GM19193 (cell line): ENCODE results near the gene CDK8.
A peak's percentile ranks its signal among the peaks of the same experiment; 100 is the strongest.

ENCODE experiments used
- POLR2A ChIP-seq: IDR thresholded peaks from 4 replicates; pipeline ENCODE4 v1.6.1; 2011; ENCODE audit not compliant: insufficient read depth, insufficient read length; ENCODE audit errors: extremely low read depth

The CDK8 gene

DNA sequence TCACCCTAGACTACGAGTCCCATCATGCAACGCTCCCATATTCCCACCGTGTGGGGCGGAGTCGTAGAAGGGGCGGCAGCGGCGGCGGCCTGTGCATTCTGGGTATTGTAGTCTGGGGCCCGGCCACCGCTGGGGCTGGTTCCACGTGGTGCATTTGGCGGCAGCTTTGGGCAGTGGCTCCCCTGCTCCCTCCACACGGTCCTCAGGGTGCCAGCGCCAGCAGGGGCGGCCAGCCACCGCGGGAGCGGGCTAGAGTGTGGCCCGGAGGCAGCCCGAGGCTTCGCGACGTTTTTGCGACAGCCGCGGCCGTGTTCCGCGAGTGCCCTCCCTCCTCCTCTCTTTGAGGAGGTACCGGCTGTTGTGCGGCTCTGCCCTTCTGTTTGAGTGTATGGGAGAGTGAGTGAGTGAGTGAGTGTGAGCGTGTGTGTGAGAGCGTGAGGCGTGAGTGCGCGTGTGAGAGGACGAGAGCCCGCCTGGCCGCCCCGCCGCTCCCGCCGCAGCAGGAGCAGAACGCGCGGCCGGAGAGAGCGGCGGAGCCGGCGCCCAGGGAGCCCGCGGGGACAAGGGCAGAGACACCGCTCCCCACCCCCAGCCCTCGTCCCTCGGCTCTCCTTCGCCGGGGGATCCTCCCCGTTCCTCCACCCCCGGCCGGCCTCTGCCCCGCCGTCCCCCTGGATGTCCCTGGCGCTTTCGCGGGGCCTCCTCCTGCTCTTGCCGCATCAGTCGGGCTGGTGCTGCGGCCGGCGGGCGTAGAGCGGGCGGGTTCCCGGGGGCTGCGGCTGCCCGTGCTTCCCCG is at the start of gene CDK8:
Gene CDK8 (plus strand): TSS at position 343 of the 796 bp plus-strand sequence. CDS start 513 bp downstream, outside the sequence.
- TF ChIP-seq POLR2A: peak; percentile 73

GRCh38 chr13:26208287-26208686 is 45.6 kb upstream of the CDK8 start:
- TF ChIP-seq POLR2A: no peak

DNA sequence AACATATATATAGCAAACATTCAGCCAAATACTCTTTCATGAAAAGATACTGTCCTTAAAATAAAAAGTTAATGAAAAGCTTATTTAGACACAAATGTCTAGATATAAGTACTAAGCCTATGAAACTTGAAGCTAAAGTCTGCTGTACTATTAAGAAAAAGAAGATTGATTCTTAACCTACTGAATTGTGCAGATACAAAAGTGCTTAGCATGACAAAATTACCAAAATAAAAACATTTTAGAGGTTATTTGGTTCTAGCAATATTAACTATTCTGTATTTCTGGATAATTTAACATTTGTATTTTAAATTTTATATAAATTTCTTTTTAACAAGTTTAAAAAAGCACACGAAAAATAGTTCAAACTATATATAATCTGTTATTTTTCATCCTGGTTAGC is 40.6 kb upstream of the CDK8 start:
- no peak for TF ChIP-seq POLR2A

- no peak for TF ChIP-seq POLR2A
These were observed 39.9 kb upstream of the CDK8 start for GRCh38 chr13:26213982-26214381.

DNA sequence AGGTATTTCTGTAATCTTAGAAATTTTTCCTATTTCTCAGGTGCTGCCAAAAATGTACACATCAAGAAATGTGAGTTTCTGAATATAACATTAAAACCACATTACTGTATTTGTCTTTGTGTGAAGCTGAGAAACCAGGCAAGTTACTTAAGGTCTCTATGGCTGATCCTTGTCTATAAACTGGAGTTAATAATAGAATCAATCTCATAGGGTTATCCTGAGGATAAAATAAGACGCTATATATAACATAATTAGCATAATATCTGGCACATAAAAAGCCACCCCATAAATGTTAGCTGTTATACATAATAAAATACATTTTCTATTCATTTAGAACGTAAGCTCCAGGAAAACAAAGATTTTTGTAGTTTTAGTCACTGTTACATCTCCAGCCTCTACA is 37.9 kb upstream of the CDK8 start:
- TF ChIP-seq POLR2A: no peak

GRCh38 chr13:26219726-26220125 is 34.2 kb upstream of the CDK8 start:
- TF ChIP-seq POLR2A: no peak

DNA sequence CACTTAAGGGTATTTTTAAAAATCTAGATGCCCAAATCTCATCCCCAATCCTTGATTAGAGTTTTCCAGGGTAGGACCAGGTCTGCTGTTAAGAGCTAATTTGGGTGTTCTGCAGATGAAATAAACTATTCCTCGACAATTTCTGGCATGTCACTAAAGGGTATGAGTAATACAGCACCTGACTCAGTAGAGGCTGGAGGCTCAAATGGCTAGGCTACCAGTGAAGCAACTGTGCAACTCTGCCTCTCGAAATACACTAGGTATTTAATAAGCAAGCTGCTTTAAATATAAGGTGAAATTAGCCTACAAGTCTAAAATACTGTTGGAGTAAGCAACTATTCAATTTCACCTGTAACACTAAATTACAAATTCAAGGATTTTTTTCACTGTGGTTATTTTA is 33.4 kb upstream of the CDK8 start:
- no peak for TF ChIP-seq POLR2A

GRCh38 chr13:26221399-26221720 is 32.6 kb upstream of the CDK8 start:
- TF ChIP-seq POLR2A: no peak

GRCh38 chr13:26221721-26222519 is 32.0 kb upstream of the CDK8 start, which contains the start of gene RNF6:
RNF6 (minus strand) TSS chr13:26222314; CDS start chr13:26219649, 2,665 bp downstream.
- TF ChIP-seq POLR2A: peak; percentile 88

DNA sequence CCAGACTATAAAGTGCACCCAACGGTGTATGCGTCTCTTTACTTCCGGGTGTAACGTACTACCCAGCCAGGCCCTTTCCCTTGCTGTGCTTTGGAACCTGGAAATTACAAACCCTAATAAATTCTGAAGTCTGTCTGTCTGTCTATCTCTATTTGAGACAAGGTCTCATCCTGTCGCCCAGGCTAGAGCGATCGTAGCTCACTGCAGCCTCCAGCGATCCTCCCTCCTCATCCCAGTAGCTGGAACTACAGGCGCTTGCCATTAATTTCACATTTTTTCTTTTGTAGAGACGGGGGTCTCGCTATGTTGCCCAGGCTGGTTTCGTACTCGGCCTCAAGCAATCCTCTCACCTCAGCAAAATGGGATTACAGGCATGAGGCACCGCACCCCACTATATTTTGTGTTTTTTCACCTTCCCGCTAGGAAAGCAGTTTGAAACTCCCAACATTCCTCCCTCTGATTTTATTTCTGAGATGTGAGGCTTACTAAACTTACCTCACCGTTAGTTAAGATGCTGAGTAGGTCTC is 31.3 kb upstream of the CDK8 start:
- TF ChIP-seq POLR2A: no peak

DNA sequence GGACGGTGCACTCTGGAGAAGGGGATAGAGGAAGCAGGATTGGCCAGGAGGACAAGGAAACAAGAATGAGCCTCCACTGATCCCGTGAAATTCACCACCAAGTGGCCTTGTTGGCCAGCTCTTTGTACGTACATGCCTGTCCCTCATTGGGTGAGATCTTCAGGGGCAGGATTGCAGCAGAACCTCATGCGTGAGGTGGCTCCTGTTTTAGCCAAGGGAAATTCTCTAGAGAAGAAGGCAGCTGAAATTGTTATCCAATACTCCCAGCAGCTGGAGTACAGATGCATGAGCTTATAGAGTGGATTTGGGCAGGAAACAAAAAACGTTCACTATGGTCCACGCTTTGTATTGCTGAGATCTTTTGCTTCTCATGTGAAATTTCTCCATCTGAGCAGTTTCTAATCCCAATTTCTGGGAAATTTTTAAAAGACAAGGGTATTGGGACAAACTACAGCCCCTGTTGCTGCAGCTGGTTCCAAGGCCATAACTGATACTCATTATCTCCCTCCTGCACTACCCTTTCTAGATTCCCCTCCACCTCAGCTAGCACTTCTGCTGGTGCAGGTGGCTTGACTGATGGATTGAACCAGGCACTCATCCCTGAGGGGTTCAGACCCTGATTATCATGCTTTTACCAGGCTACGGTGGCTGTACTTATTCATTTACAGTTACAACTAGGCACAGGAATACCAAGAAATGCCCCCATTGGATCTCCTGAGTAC is 27.9 kb upstream of the CDK8 start:
- TF ChIP-seq POLR2A: no peak

DNA sequence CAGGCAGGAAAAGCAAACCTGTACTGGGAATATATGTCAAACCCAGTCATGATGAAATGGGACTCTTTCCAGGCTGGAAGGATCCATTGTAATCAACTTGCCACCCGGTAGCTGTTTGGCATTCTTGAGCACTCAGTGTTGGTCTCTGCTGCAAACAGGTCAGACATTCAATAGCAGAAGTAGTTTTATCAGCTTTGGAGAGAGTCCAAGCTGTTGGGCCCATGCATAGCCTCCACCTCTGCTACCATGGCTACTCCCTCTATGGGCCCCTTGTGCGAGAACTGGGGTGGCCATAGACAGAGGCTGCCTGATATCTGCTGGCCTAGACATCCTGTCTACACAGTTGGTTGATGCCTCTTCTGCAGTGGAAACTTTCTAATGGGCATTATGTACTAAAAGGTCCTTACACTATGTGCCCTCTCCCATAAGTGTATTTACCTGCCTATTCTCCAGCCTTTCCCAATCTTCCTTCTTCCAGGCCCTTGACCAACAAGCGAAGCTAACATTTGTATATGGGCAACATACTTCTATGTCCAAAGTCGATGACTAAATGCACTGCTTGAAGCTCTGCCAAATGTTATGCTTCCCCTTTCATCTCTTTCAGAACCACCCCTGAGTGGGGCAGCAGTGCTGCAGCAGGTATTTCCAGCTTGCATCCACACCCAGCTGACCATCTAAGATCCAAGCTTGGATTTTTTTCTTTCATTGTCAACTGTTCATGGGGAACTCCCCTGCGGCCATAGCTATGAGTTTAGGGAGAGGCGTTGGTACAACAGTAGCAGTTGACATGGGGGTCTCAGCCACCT is 26.6 kb upstream of the CDK8 start:
- no peak for TF ChIP-seq POLR2A

- no peak for TF ChIP-seq POLR2A
These were observed 25.8 kb upstream of the CDK8 start for GRCh38 chr13:26228096-26228495.

- TF ChIP-seq POLR2A: no peak
These were observed 24.8 kb upstream of the CDK8 start for GRCh38 chr13:26229080-26229615.
